KOPT-K1 (cell line): ENCODE measurements around the gene MYL12B.
A peak's percentile ranks its signal among the peaks of the same experiment; 100 is the strongest.

Experiments used
- H3K27ac ChIP-seq: fragments of 200-600 bp; sonication (generic); 2 replicates; pipeline ENCODE4 v1.5.1; 2016; ENCODE audit warnings: antibody characterized with exemption, mild to moderate bottlenecking, low read depth, low read length; ENCODE audit not compliant: poor library complexity, severe bottlenecking
- H3K36me3 ChIP-seq: fragments of 200-600 bp; sonication (generic); 2 replicates; pipeline ENCODE4 v1.5.1; 2017; ENCODE audit warnings: antibody characterized with exemption, mild to moderate bottlenecking, low read length, moderate library complexity; ENCODE audit not compliant: insufficient read depth
- H3K9me3 ChIP-seq: fragments of 200-600 bp; sonication (generic); 2 replicates; pipeline ENCODE4 v1.5.1; 2017; ENCODE audit warnings: antibody characterized with exemption, low read length, mild to moderate bottlenecking; ENCODE audit not compliant: insufficient read depth, poor library complexity, severe bottlenecking

Gene MYL12B

DNA sequence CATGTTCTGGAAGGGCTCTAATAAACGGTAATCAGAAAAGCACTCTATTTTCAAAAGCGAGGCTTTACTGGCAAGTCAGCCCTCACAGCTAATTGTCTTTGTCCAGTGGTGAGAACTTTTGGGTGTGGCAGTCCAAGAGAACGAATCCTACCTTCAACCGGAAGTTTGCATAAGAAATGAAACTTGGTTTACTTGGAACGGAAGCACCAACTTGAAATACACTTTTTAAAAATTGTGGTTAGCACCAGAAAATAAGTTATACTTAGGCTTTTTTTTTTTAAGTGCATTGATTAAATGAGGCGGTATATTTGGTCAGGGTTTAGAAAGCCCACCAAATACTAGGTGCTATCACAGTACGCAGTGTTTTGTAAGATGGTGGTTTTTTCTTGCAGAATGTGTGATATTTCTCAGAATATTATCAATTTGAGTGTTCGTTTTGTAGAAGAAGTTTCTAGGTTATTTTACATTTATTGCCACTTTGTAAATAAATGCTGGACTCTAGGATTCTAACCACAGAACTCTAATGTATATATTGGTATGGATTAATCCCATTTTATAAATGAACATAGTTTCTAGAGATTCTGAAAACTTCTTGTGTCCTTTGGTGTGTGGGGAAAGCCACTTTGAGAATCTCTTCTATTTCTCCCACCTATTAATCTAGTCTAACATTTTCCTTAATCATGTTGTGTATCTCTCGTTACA lies 13.1 kb upstream of the MYL12B start:
- no peaks in the 10 kb centered on the region for H3K9me3 ChIP-seq
- peak overlapping the region; percentile 92 for H3K27ac ChIP-seq
- H3K36me3 ChIP-seq, result peaks cover 26% of the 10 kb centered on the region

DNA sequence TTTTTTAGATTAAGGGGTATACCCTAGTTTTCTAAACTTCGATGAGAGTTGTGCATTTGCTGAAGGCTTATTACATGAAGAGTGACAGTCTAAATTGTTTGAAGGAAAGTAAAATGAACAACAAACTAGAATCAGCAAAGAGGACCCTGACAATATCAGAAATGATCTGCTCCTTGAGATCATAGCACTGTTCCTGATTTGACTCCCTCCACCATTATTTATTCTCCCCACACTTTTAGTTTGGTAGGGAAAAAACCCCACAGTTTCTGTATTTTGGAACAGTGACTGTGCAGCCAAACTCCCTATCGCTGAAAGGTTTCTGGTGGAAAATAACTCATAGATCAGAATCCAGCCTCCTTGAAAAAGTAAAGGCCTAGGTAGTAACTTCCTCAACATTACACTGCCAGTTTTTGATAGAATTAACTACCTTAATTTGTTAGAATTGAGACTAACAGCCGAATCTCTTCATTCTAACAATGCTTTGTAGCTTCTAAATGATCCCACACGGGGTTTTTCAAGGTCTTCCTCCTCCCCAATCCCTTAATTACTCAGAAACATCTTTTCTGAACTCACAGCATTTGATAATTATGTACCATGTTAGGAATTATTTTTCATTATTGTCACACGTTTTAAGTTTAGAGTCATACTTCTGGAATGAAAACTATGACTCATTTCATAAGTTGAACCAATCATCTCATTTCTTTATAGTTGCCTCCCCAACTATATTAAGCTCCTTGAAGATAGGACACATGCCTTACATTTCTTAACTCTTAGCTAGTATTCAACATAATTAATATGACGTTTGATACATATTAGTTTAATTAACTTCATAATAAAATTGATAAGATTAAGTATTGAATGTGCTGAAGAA lies 11.5 kb upstream of the MYL12B start:
- no peak overlapping the region for H3K27ac ChIP-seq
- H3K36me3 ChIP-seq, result peaks cover 42% of the 10 kb centered on the region
- H3K9me3 ChIP-seq, result no peaks in the 10 kb centered on the region

GRCh38 chr18:3251249-3251962 lies 10.5 kb upstream of the MYL12B start:
- H3K9me3 ChIP-seq, result no peaks in the 10 kb centered on the region
- peaks cover 52% of the 10 kb centered on the region for H3K36me3 ChIP-seq
- H3K27ac ChIP-seq, result no peak overlapping the region

DNA sequence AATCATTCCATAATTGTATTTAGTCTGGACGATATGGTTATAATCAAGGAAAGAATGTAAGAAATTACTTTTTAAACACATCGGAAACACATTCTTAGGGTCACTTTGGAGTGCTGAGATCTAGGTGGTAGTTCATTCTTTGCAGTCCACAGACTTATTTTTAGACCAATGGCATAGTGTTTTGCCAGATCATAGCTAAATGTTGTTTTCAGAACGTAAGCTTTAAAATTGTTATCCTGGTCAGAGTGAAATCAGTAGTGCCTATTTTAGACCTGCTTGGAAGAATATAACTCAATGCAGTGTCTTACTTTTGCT lies 10.0 kb upstream of the MYL12B start:
- no peak overlapping the region for H3K27ac ChIP-seq
- peaks cover 57% of the 10 kb centered on the region for H3K36me3 ChIP-seq
- no peaks in the 10 kb centered on the region for H3K9me3 ChIP-seq

DNA sequence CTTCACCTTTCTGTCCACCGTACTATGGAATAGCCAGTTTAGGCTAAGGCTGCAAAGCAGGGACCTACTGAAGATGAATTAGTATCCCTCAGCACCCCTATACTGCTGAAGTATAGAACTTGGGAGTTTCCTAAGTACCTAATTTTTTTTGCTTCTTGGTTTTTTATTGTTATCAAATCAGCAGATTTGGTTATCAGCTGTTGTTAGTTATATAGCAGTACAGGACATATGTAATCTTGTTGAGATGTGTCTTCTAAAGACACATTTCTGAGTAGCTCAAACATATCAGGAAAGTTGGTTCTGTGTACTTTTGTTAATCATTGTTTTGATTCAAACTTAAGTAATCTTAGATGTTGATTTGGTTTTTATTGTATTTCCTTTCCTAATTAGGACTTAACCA lies 9.1 kb upstream of the MYL12B start:
- Histone ChIP-seq H3K36me3 (peaks cover 66% of the 10 kb centered on the region), H3K9me3 (no peaks in the 10 kb centered on the region), H3K27ac (no peak overlapping the region)

- Histone ChIP-seq H3K27ac (no peak overlapping the region), H3K9me3 (no peaks in the 10 kb centered on the region), H3K36me3 (peaks cover 69% of the 10 kb centered on the region)
Measured at GRCh38 chr18:3254725-3255124, 7.2 kb upstream of the MYL12B start.

GRCh38 chr18:3255611-3256165 lies 6.2 kb upstream of the MYL12B start:
- Histone ChIP-seq H3K9me3 (no peaks in the 10 kb centered on the region), H3K36me3 (peaks cover 62% of the 10 kb centered on the region), H3K27ac (no peak overlapping the region)

- Histone ChIP-seq H3K9me3 (no peaks in the 10 kb centered on the region), H3K27ac (no peak overlapping the region), H3K36me3 (peaks cover 61% of the 10 kb centered on the region)
Measured at GRCh38 chr18:3256693-3257626, 5.0 kb upstream of the MYL12B start.

DNA sequence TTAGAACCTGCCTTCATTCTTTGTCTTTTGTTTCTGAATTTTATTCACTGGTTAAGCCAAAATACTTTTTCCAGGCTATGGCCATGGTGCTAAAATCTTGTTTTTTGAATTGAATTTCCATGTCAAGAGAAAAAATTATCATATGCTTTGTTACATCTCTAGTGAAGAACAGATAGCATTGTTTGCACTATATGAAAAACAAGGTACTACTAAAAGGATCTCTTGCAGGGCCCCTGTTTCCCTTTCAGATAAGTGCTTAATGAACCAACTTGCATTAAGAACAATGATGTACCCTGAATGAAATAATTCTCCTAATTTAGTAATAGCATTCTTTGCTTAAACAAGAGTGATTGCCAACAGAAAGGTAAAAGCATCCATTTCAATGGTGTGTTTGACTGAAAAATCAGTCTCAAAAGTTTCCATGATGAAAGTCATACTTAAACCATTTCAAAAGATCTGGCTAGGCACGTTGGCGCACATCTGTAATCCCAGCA lies 4.3 kb upstream of the MYL12B start:
- peak overlapping the region; percentile 29 for H3K27ac ChIP-seq
- H3K9me3 ChIP-seq, result no peaks in the 10 kb centered on the region
- peaks cover 60% of the 10 kb centered on the region for H3K36me3 ChIP-seq

- H3K36me3 ChIP-seq, result peaks cover 27% of the 10 kb centered on the region
- H3K9me3 ChIP-seq, result no peaks in the 10 kb centered on the region
- peak overlapping the region; percentile 86 for H3K27ac ChIP-seq
Measured at GRCh38 chr18:3260995-3261372, 949 bp upstream of the MYL12B start.

- H3K27ac ChIP-seq, result peak overlapping the region; percentile 86
- peaks cover 12% of the 10 kb centered on the region for H3K36me3 ChIP-seq
- H3K9me3 ChIP-seq, result no peaks in the 10 kb centered on the region
Measured at GRCh38 chr18:3262234-3263131, 550 bp downstream of the MYL12B start.

GRCh38 chr18:3263132-3263700 lies 1.3 kb downstream of the MYL12B start:
- Histone ChIP-seq H3K9me3 (no peaks in the 10 kb centered on the region), H3K27ac (peak overlapping the region; percentile 86), H3K36me3 (peaks cover 5% of the 10 kb centered on the region)

- H3K9me3 ChIP-seq, result no peaks in the 10 kb centered on the region
- H3K27ac ChIP-seq, result no peak overlapping the region
- H3K36me3 ChIP-seq, result no peaks in the 10 kb centered on the region
Measured at GRCh38 chr18:3264362-3264761, 2.4 kb downstream of the MYL12B start.
